ENCODE data around the gene RABGAP1L. TPM values are rescaled to one million over a fixed set of nuclear protein-coding genes. Genes with fewer than 3 reads are reported as not detected.

RABGAP1L gene
- total and polyA plus RNA-seq, 4 donors = 4.8 to 53.5 (median 18.8) TPM

- no peak overlapping the region for H3K9ac ChIP-seq (ENCODE audit: low read depth in 1 of 2, low read length in 2 of 2)
- H3K27ac ChIP-seq (ENCODE audit: low read depth in 1 of 2, low read length in 2 of 2) = no peak overlapping the region
- TF ChIP-seq REST (IDR thresholded peaks at IDR 0.05) (no peak), HNF4G (IDR thresholded peaks at IDR 0.05) (no peak), MAX (IDR thresholded peaks at IDR 0.05) (no peak), RAD21 (IDR thresholded peaks at IDR 0.05) (no peak)
- WGBS = 75% methylated on average over 2 of the region's 2 CpGs
- no peak overlapping the region for H3K4me3 ChIP-seq (ENCODE audit: low read depth in 1 of 3, low read length in 3 of 3)
- no peaks in the 10 kb centered on the region for H3K9me3 ChIP-seq (ENCODE audit: control insufficient read depth in 4 of 4, low read length in 3 of 4)
- H3K4me1 ChIP-seq (ENCODE audit: control insufficient read depth in 4 of 4, insufficient read depth in 4 of 4, low read length in 3 of 4) = peaks cover 3 to 8% (median 4%) of the 10 kb centered on the region in 4 donors
- DNase-seq (ENCODE audit: low spot score) = no peak
- H3K27me3 ChIP-seq (ENCODE audit: control insufficient read depth in 4 of 4, insufficient read depth in 4 of 4, low read length in 3 of 4) = no peaks in the 10 kb centered on the region
- peaks cover 0 to 3% (median under 1%) of the 10 kb centered on the region in 4 donors for H3K36me3 ChIP-seq (ENCODE audit: control insufficient read depth in 4 of 4, insufficient read depth in 3 of 4, low read depth in 1 of 4, low read length in 3 of 4)
These were observed 812.6 kb downstream of the RABGAP1L start for GRCh38 chr1:174971902-174972301.

GRCh38 chr1:174974711-174975119 is 815.4 kb downstream of the RABGAP1L start:
- H3K27ac ChIP-seq (ENCODE audit: low read depth in 1 of 2, low read length in 2 of 2) = no peak overlapping the region
- no peaks in the 10 kb centered on the region for H3K27me3 ChIP-seq (ENCODE audit: control insufficient read depth in 4 of 4, insufficient read depth in 4 of 4, low read length in 3 of 4)
- no peak overlapping the region for H3K9ac ChIP-seq (ENCODE audit: low read depth in 1 of 2, low read length in 2 of 2)
- no peak for DNase-seq (ENCODE audit: low spot score)
- no peak overlapping the region for H3K4me3 ChIP-seq (ENCODE audit: low read depth in 1 of 3, low read length in 3 of 3)
- no peaks in the 10 kb centered on the region for H3K4me1 ChIP-seq (ENCODE audit: control insufficient read depth in 4 of 4, insufficient read depth in 4 of 4, low read length in 3 of 4)
- H3K36me3 ChIP-seq (ENCODE audit: control insufficient read depth in 4 of 4, insufficient read depth in 3 of 4, low read depth in 1 of 4, low read length in 3 of 4) = peaks cover 2 to 11% (median 7%) of the 10 kb centered on the region in 4 donors
- no peaks in the 10 kb centered on the region for H3K9me3 ChIP-seq (ENCODE audit: control insufficient read depth in 4 of 4, low read length in 3 of 4)
- TF ChIP-seq FOXA1 (IDR thresholded peaks at IDR 0.05) (no peak), JUND (IDR thresholded peaks at IDR 0.05) (no peak), GABPA (IDR thresholded peaks at IDR 0.05 in 1 of 2, conservative IDR thresholded peaks at IDR 0.05 in 1 of 2) (no peak), YY1 (IDR thresholded peaks at IDR 0.05) (no peak), TAF1 (conservative IDR thresholded peaks at IDR 0.05) (no peak), HNF4A (conservative IDR thresholded peaks at IDR 0.05) (no peak), SP1 (IDR thresholded peaks at IDR 0.05) (no peak), HNF4G (IDR thresholded peaks at IDR 0.05) (no peak), CTCF (IDR thresholded peaks at IDR 0.05; ENCODE audit: low read depth, low read length, missing input control) (no peak), RXRA (IDR thresholded peaks at IDR 0.05) (no peak), MAX (IDR thresholded peaks at IDR 0.05) (no peak), FOXA2 (IDR thresholded peaks at IDR 0.05) (no peak), EGR1 (IDR thresholded peaks at IDR 0.05; ENCODE audit: low read depth in 2 of 2) (no peak)
- WGBS = 86% methylated on average over 2 of the region's 2 CpGs

Data from liver (tissue), 9 donors.